Suppressor macrophage (primary cell): ENCODE measurements around the gene CLDN19.

Experiments
- DNase-seq, 4 experiments: peaks; one replicate each; pipeline ENCODE4 v3.0.0-alpha.2; 2020 to 2022
- total RNA-seq, 17 experiments: gene quantifications; one replicate each; lab custom pipeline; 2026; ENCODE audit warnings: mixed read lengths in 6 of 17, inconsistent platforms in 3 of 17; lab: John Stamatoyannopoulos, UW

The CLDN19 gene, protein sequence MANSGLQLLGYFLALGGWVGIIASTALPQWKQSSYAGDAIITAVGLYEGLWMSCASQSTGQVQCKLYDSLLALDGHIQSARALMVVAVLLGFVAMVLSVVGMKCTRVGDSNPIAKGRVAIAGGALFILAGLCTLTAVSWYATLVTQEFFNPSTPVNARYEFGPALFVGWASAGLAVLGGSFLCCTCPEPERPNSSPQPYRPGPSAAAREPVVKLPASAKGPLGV
- 0 to 1.4 (median 0) reads per million in 17 experiments for total RNA-seq

- DNase-seq = no peak
These were observed at the start of gene CLDN19 for GRCh38 chr1:42739753-42740700. Gene CLDN19, minus strand, starts transcription at chr1:42740236. Its CDS starts 173 bp downstream, at chr1:42740063.

- no peak for DNase-seq
These were observed 48.0 kb upstream of the CLDN19 start for GRCh38 chr1:42788021-42788420.

DNA sequence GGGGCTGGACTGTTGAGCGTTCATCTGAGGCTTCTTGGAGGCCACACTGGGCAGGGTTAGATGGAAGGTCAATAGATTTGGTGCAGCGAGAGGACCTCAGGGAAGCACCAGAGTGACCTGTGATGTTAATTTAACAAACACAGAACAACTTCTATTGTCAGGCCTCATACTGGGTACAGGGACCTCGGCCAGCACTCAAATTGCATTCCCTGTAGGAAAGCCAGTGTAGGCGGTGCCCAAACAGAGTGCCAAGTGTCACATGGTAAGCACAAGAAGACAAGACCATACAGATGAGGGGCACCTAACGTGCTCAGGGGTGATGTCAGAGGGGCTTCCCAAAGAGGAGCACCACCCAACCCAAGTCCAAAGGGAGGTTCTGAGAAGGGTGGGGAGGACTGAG, 46.1 kb upstream of the CLDN19 start:
- no peak for DNase-seq

DNA sequence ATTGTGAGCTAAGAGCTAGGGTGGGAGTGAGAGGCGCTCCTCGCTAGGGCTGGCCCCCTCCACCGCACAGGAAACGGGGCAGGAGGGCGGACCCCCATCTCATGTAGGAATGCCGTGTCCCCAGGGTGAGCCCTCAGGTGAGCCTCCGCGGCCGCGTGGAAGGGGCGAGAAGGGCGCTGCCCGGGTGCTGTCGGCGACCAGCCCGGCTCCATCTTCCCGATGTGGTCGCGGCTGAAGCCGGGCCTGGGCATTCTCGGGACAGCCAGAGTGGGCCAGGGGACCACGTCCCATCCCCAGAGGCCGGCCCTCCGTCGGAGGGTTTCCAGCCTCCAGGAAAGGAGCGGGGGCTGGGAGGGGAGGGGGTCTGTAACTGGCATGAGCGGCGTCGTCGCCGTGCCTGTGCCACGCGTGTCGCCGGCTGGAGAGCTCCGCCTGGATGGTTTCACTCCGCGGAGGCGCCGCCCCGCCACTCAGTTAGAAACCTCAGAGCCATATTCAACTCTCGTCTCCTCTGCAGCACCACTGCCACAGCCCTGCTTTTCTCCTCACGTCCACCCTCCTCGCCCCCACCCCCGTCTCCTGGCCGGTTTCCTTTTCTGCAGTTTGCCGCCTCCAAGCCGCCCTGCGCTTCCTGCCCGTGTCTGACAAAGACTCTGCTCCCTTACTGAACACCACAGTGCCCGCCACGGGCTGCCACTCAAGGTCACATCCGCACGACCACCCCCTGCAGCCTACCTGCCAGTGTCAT, 45.1 kb upstream of the CLDN19 start, which contains the start of gene TMEM269:
TMEM269 (plus strand) TSS at position 46 of the 748 bp plus-strand sequence. CDS start 4,903 bp downstream, outside the sequence.
- DNase-seq = peak in 2 of 4 experiments; percentile 32 to 38

DNA sequence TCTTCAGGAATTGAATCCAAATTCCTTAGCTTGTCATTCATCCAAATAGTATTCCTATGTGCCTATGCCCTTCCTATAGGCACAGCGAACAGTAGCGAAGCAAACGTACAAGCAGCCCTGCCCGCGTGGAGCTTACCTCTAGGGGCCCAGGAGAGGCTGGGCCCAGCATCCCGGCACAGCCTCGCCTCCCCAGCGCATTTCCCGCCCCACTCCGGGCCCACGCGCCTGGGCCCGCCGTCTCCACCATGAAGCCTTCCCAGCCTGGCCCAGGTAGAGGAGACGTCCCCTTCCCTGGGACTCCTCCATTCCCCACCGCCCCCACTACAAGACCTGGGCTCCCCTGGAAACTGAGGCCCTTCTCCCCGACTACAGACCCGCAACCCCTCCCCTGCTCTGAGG, 44.5 kb upstream of the CLDN19 start:
- no peak for DNase-seq

DNA sequence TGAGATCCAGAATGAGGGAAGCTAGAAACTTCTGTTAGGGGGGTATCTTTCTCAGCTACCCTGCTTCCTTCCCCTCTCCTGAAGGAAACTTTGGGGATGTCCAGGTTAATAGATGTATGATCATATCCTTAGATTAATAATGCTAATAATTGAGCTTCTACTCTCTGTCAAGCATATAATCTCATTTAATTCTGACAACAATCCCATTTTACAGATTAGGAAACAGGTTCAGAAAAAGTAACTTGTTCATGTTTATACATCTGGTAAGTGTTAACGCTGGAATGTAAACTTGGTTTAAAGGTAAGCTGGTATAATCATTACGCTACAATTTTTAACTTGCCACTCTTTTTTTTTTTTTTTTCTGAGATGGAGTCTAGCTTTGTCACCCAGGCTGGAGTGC, 43.1 kb upstream of the CLDN19 start:
- no peak for DNase-seq

DNA sequence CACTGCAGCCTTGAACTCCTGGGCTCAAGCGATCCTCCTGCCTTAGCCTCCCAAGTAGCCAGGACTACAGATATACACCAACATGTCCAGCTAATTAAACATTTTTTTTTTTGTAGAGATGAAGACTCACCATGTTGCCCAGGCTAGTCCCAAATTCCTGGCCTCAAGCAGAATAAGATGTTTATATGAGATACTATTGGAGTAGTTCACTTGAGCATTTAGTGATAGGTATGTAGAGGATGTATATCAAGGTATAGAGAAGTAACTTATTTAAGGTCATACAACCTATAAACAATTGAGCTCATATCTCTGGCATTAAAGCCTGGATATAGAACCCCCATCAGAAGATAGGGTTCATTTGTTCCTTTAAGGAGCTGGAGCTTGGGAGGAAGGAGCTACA, 40.1 kb upstream of the CLDN19 start:
- no peak for DNase-seq

DNA sequence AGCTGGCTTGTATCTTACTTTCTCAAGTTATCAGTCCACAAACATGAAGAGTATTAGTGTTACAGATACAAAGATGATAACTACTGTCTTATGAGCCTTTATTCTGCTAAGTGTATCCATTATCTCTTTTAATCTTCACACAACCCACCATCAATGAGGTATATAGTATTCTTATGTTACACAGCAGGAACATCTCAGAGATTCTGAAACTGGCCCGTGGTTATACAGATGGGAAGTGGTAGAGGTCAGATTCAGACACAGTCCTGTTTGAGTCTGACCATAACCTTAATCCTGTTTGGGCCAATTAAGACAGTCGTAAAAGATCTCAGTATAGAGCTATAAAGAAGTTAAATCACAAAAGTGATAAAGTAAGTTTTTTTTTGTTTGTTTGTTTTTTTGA, 39.7 kb upstream of the CLDN19 start:
- DNase-seq = no peak

DNA sequence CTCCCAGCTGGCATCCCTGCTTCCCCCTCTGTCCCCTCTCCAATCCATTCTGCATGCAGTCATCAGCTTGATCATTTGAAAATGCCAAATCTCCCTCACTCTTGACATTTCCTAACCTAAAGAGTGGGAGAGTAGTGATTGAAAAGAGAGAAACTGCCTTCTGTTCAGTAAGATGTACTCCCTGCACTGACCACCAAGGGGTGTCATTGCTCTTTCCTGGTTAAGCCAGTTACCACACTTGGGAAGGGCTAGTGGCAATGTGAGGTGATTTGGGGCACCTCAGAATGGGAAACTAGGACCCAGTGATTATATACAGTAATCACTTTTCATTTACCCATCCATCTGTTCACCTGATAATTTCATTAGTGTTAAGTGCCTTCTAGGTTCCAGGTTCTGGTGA, 37.8 kb upstream of the CLDN19 start:
- DNase-seq = peak; percentile 50 to 63 (median 60)

- no peak for DNase-seq
These were observed 36.5 kb upstream of the CLDN19 start for GRCh38 chr1:42776502-42776901.

- peak; percentile 68 to 86 (median 73) for DNase-seq
These were observed 35.0 kb upstream of the CLDN19 start for GRCh38 chr1:42774928-42775526.

DNA sequence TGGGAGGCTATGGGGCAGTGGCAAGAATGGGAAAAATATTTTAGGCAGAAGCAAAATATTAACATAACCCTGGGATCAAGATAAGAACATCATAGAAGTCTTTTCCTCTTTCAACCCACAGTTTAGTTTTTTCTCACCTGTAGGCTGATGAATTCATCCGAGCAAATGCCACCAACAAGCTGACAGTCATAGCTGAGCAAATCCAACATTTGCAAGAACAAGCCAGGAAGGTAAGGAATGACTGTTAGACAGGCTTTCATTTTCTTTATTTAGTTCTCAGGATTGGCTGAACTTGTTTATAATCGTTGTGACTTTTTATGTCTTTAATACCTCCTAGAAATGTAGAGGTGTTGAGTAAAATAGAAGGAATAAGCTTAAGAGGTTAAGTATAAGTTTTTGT, 33.4 kb upstream of the CLDN19 start:
- no peak for DNase-seq

DNA sequence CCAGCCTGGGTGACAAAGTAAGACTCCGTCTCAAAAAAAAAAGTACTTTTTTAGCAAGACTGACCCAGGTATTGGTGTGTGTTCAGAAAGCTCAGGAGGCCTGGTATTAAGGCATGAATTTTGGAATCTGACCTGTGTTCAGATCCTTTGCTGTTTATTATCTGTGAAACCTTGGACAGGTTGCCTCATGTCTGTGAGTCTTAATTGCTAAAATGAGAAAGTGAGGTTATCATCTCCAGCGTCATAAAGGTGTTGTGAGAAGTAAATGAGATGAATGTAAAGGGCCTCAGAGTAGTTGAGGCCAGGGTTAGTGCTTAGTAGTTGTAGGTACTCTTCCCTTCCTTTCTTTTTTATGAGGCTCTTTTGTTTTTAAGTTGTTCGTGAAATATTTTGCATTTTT, 29.8 kb upstream of the CLDN19 start:
- no peak for DNase-seq

DNA sequence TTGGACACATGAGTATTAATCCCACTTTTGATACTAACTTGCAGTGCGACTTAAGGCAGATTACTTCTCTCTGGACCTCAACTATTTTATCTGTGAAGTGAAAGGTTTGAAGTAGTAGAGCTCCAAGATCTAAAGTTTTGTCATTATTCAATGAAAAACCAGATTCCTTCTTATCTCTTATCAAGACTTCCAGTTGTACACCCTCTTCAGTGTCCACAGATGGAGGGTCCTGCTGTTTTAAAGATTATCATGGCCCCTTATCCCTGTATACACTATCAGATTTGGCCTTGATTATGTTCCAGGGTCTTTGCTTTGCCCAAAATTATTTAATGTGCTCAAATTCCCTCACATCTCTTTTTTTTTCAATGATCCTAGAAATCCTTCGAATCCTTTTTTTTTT, 28.1 kb upstream of the CLDN19 start:
- no peak for DNase-seq

GRCh38 chr1:42767510-42768000, 27.5 kb upstream of the CLDN19 start:
- peak; percentile 30 to 54 (median 41) for DNase-seq

DNA sequence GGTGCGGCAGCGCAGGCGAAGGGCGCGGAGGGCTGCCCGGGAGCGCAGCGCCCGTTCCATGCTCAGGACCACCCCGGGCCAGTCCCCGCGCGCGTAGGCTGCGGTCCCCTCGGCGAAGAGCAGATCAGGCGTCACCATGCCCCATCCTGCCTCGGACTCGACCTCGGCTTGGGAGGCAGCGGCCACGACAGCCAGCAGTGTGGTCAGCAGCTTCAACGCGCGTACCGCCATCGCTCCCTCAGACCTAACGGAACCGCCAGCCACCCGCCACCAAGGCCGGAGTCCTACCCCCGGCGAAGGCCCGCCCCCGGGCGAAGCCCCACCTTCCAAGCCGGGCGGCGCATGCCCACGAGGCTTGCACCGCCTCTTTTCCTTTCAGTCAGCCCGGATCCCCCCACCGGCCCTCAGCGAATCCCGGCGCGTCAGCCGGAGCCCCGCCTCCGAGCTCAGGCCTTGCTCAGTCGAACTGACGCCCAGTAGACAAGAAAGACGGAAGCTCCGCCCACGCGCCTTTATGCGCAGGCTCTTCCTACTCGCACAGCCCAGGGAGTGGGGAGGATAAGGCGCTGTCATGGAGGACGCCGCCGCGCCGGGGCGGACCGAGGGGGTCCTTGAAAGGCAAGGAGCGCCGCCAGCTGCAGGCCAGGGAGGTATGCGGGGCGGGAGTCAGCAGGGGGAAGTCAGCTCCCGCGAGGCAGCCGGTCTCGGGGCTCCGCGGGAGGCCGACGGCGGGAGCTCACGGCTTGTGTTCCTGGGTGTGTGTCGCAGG, 26.9 kb upstream of the CLDN19 start, which contains the start of the genes C1orf50 and P3H1:
C1orf50 (plus strand) TSS at position 509 of the 769 bp plus-strand sequence; CDS start at position 572, 63 bp downstream.
P3H1 (minus strand) TSS at position 288 of the 769 bp plus-strand sequence; CDS start at position 231, 57 bp downstream.
- peak; percentile 100 for DNase-seq

DNA sequence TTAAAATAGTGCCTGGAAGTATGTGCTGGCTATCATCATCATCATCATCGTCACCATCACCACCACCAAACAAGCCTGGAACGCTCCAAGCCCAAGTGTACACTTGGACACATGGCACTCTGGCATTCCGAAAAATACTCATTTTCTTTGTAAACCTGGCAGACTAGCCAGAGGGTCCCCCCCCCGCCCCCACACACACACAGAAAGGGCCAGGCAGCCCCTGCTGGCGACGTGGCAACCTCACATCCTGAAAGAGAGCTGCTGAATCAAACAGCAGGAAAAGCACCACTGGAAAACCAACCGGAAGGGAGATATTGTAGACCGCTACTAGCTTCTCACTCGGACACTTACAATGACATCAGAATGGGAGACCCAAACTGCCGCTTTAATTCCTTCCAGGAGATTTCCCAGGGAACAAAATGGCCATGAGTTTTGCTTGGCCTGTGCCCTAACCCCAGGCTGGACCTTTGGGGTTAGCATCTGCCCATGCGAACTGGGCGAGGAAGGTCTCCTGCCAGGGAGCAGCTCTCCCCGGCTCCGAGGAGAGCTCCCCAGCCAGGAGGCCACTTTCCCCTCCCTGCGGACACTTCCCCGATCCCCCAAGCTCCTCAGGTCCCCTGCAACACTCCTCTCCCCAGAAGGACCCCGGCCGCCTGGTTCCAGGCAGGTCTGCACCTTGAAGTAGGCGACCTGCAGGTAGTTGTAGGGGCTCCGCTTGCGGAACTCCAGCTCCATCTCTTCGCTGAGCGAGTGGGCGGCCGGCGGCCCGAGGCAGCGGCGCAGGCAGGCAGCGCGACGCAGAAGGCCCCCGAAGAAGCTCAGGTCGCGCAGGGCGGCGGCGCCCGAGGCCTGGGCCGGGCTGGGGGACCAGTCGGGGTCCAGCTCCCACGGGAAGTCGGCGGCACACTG, 26.1 kb upstream of the CLDN19 start:
- peak; percentile 24 to 69 (median 54) for DNase-seq

DNA sequence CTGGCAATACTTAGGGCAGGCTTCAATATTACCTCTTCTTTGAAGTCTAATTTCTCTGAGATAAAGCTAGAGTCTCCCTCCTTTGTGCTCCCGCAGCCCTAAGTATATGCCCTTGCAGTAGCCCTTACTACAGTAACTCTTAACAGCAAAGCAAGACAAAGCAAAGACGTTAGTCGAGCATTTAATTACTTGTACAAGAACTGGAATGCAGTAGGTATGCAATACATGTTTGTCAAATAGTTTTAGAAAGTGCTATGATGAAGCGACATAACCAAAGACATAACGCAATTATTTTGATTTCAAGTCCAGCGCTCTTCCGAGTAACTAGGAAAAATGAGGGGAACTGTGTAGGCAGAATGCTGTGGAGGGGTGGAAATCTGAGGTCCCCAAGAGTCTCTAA, 25.2 kb upstream of the CLDN19 start:
- no peak for DNase-seq

DNA sequence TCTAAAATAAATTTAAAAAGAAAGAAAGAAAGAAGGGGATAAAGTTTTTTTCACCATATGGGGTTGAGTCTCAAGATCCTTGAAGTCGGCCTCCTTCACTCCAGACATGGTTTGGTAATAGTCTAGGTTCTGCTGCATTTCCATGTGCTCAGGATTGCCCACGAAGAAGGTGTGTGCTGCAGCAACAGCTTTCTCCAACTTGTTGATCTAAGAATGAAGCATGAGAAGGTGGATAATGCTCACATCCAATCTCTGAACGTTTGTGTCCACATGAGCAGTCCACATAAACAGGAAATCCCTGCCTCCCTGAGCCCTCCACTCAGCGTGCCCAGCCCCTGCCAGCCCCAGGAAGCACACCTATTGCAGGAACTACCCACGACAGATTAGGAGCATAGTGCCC, 22.2 kb upstream of the CLDN19 start:
- no peak for DNase-seq

DNA sequence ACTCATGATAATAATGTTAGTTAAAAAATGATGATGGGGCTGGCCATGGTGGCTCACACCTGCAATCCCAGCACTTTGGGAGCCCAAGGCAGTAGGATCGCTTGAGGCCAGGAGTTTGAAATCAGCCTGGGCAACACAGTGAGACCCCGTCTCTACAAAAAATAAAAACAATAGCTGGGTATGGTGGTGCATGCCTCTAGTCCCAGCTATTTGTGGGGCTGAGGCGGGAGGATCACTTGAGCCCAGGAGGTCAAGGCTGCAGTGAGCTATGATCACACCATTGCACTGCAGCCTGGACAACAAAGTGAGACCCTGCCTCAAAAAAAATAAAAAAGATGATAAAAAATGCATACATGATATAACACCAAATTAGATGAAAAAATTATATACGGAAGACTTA, 21.5 kb upstream of the CLDN19 start:
- DNase-seq = no peak
